SK-N-SH treated with all-trans-retinoic acid at 6 μM for 48 hours (cell line): ENCODE data around the gene ADM5.

Source experiments
- ATAC-seq: fragments of 200-7000 bp; cut with Tn5 transposase; 3 replicates; pipeline ENCODE4 v1.9.1; 2020; ENCODE audit warnings: mild to moderate bottlenecking, moderate library complexity
- CREB5 ChIP-seq: fragments of 250-450 bp; sonication (Bioruptor Pico); IDR thresholded peaks from 2 replicates; pipeline ENCODE4 v1.5.1; 2020; ENCODE audit warnings: low read depth, mild to moderate bottlenecking, moderate library complexity
- CSDC2 ChIP-seq: fragments of 250-450 bp; sonication (Bioruptor Pico); IDR thresholded peaks from 2 replicates; pipeline ENCODE4 v1.5.0; 2020; ENCODE audit warnings: mild to moderate bottlenecking, moderate library complexity
- CSRNP3 ChIP-seq: fragments of 250-450 bp; sonication (Bioruptor Pico); IDR thresholded peaks from 2 replicates; pipeline ENCODE4 v1.5.1; 2021; ENCODE audit warnings: mild to moderate bottlenecking, moderate library complexity
- ESRRG ChIP-seq: fragments of 250-450 bp; sonication (Bioruptor Pico); IDR thresholded peaks from 2 replicates; pipeline ENCODE4 v1.6.1; 2021; ENCODE audit warnings: mild to moderate bottlenecking
- ISL1 ChIP-seq: fragments of 250-450 bp; sonication (Bioruptor Pico); IDR thresholded peaks from 2 replicates; pipeline ENCODE4 v2.1.2; 2022; ENCODE audit warnings: mild to moderate bottlenecking, moderate library complexity
- OSR1 ChIP-seq: fragments of 250-450 bp; sonication (Bioruptor Pico); IDR thresholded peaks from 2 replicates; pipeline ENCODE4 v1.8.0; 2022; ENCODE audit warnings: moderate library complexity, mild to moderate bottlenecking, inconsistent platforms
- PATZ1 ChIP-seq: fragments of 250-450 bp; sonication (Bioruptor Pico); IDR thresholded peaks from 2 replicates; pipeline ENCODE4 v1.8.0; 2020; ENCODE audit warnings: mild to moderate bottlenecking, moderate library complexity, borderline replicate concordance
- RARB ChIP-seq: fragments of 250-450 bp; sonication (Bioruptor Pico); IDR thresholded peaks from 2 replicates; pipeline ENCODE4 v1.8.0; 2021; ENCODE audit warnings: mild to moderate bottlenecking, moderate library complexity
- SNAI2 ChIP-seq: fragments of 250-450 bp; sonication (Bioruptor Pico); IDR thresholded peaks from 2 replicates; pipeline ENCODE4 v1.5.0; 2020; ENCODE audit warnings: mild to moderate bottlenecking, moderate library complexity
- TCF4 ChIP-seq: fragments of 250-450 bp; sonication (Bioruptor Pico); IDR thresholded peaks from 2 replicates; pipeline ENCODE4 v1.8.0; 2021; ENCODE audit warnings: mild to moderate bottlenecking, moderate library complexity, borderline replicate concordance
- TOX ChIP-seq: fragments of 250-450 bp; sonication (Bioruptor Pico); IDR thresholded peaks from 2 replicates; pipeline ENCODE4 v1.8.0; 2021; ENCODE audit warnings: mild to moderate bottlenecking, moderate library complexity, borderline replicate concordance
- TSHZ2 ChIP-seq: fragments of 250-450 bp; sonication (Bioruptor Pico); IDR thresholded peaks from 2 replicates; pipeline ENCODE4 v1.5.0; 2020; ENCODE audit warnings: mild to moderate bottlenecking, moderate library complexity
- ZC3H10 ChIP-seq: fragments of 250-450 bp; sonication (Bioruptor Pico); IDR thresholded peaks from 2 replicates; pipeline ENCODE4 v1.5.1; 2021; ENCODE audit warnings: mild to moderate bottlenecking, moderate library complexity
- ZFP3 ChIP-seq: fragments of 250-450 bp; sonication (Bioruptor Pico); IDR thresholded peaks from 2 replicates; pipeline ENCODE4 v1.5.0; 2020; ENCODE audit warnings: mild to moderate bottlenecking, moderate library complexity
- ZFP30 ChIP-seq: fragments of 450-650 bp; formaldehyde crosslinking; IDR thresholded peaks from 2 replicates; pipeline ENCODE4 v1.5.0; 2022; ENCODE audit warnings: mild to moderate bottlenecking, moderate library complexity
- ZNF565 ChIP-seq: fragments of 450-650 bp; formaldehyde crosslinking; conservative IDR thresholded peaks from 2 replicates; pipeline ENCODE4 v1.5.0; 2020; ENCODE audit warnings: low read depth, mild to moderate bottlenecking, moderate library complexity

The ADM5 gene

GRCh38 chr19:49684983-49685553 is 4.3 kb upstream of the ADM5 start (continued):
- TF ChIP-seq CSRNP3 (CRISPR knock-in tag) (no peak), SNAI2 (CRISPR knock-in tag) (no peak), TOX (no peak), CREB5 (CRISPR knock-in tag) (no peak), ESRRG (CRISPR knock-in tag) (no peak)

- TF ChIP-seq OSR1 (CRISPR knock-in tag), result no peak
- no peak for TF ChIP-seq ZFP30 (CRISPR knock-in tag)
- TF ChIP-seq ZC3H10 (CRISPR knock-in tag), result no peak
- no peak for TF ChIP-seq ZFP3 (CRISPR knock-in tag)
- TF ChIP-seq PATZ1 (CRISPR knock-in tag), result no peak
- no peak for TF ChIP-seq TCF4 (CRISPR knock-in tag)
- no peak for TF ChIP-seq TSHZ2 (CRISPR knock-in tag)
- TF ChIP-seq RARB, result no peak
- no peak for TF ChIP-seq CSRNP3 (CRISPR knock-in tag)
- no peak for TF ChIP-seq ISL1 (CRISPR knock-in tag)
- no peak for TF ChIP-seq ZNF565
- ATAC-seq, result no peak
Observed at GRCh38 chr19:49685845-49686332, 3.5 kb upstream of the ADM5 start.

- ATAC-seq, result no peak
- TF ChIP-seq CSDC2 (CRISPR knock-in tag), result no peak
- TF ChIP-seq TSHZ2 (CRISPR knock-in tag), result no peak
- TF ChIP-seq ESRRG (CRISPR knock-in tag), result no peak
Observed at GRCh38 chr19:49686503-49687088, 2.8 kb upstream of the ADM5 start.
